B cell (primary cell): Measurements from ENCODE around the gene THADA. TPM values are rescaled to one million over a fixed set of nuclear protein-coding genes. Genes with fewer than 3 reads are reported as not detected.

Experiments used
- ATAC-seq: fragments of 200-7000 bp; cut with Tn5 transposase; one replicate; pipeline ENCODE4 v1.10.0; 2021; ENCODE audit warnings: low read depth, mild to moderate bottlenecking, moderate number of reproducible peaks, moderate library complexity
- CTCF ChIA-PET: fragments of 350-600 bp; sonication (Branson Sonifier 250); formaldehyde crosslinking; loops from one replicate; lab custom pipeline; 2021; ENCODE audit warnings: antibody characterized with exemption, inconsistent platforms; lab: Charles Lee
- POLR2A ChIA-PET: fragments of 350-600 bp; sonication (Branson Sonifier 250); formaldehyde crosslinking; loops from one replicate; lab custom pipeline; 2021; ENCODE audit warnings: antibody characterized with exemption; lab: Charles Lee
- DNase-seq: peaks from one replicate; pipeline ENCODE4 v3.0.0; 2013
- H2AFZ ChIP-seq: 2 replicates; pipeline ENCODE4 v1.6.1; 2012; ENCODE audit warnings: mild to moderate bottlenecking, low read depth, low read length; ENCODE audit not compliant: insufficient read depth, poor library complexity, severe bottlenecking
- H3K27ac ChIP-seq, 2 donors: 1 replicate in 1 of 2; 2 replicates in 1 of 2; pipeline ENCODE4 v1.5.1; 2012 to 2013; ENCODE audit warnings: low read length in 2 of 2, mild to moderate bottlenecking in 2 of 2, moderate library complexity in 1 of 2
- H3K27me3 ChIP-seq, 4 experiments: fragments of 200-600 bp in 1 of 4; sonication (generic) in 1 of 4; replicated peaks in 1 of 4; 1 replicate in 2 of 4; 2 replicates in 2 of 4; pipeline versions ENCODE4 v1.6.1 to v1.7.0; 2013 to 2016; ENCODE audit warnings: low read length in 3 of 4, mild to moderate bottlenecking in 2 of 4, mixed read lengths in 1 of 4, moderate library complexity in 1 of 4; ENCODE audit not compliant: insufficient read depth in 4 of 4, control insufficient read depth in 3 of 4; ENCODE audit errors: control extremely low read depth in 1 of 4
- H3K36me3 ChIP-seq, 2 experiments: replicated peaks in 1 of 2; 1 replicate in 1 of 2; 2 replicates in 1 of 2; pipeline versions ENCODE4 v1.6.1 to v1.7.1; 2013; ENCODE audit warnings: low read length in 1 of 2; ENCODE audit not compliant: insufficient read depth in 2 of 2, control insufficient read depth in 1 of 2; ENCODE audit errors: control extremely low read depth in 1 of 2, extremely low read depth in 1 of 2
- H3K4me1 ChIP-seq, 2 donors: fragments of 200-600 bp in 1 of 2; sonication (generic) in 1 of 2; 1 replicate in 1 of 2; 2 replicates in 1 of 2; pipeline versions ENCODE4 v1.5.1 to v1.6.1; 2013 to 2017; ENCODE audit warnings: low read length in 2 of 2; ENCODE audit not compliant: control insufficient read depth in 2 of 2, insufficient read depth in 2 of 2
- H3K4me2 ChIP-seq: replicated peaks from 2 replicates; pipeline ENCODE3; 2012; ENCODE audit warnings: mild to moderate bottlenecking, low read depth, low read length; ENCODE audit not compliant: poor library complexity, severe bottlenecking
- H3K4me3 ChIP-seq, 5 experiments: fragments of 200-600 bp in 1 of 5; sonication (generic) in 1 of 5; 1 replicate in 3 of 5; 2 replicates in 2 of 5; pipeline versions ENCODE4 v1.5.1 to v1.7.0; 2011 to 2016; ENCODE audit warnings: low read length in 4 of 5, mild to moderate bottlenecking in 4 of 5, low read depth in 2 of 5, control low read depth in 1 of 5, moderate library complexity in 1 of 5; ENCODE audit not compliant: insufficient read depth in 1 of 5; ENCODE audit errors: control extremely low read depth in 1 of 5, extremely low read depth in 1 of 5
- H3K79me2 ChIP-seq: fragments of 200-600 bp; sonication (generic); one replicate; pipeline ENCODE4 v1.6.0; 2016; ENCODE audit warnings: low read length; ENCODE audit not compliant: control insufficient read depth, insufficient read depth
- H3K9ac ChIP-seq: fragments of 200-600 bp; sonication (generic); 2 replicates; pipeline ENCODE4 v1.6.1; 2017; ENCODE audit warnings: mild to moderate bottlenecking, low read length, moderate library complexity
- H3K9me3 ChIP-seq, 3 donors: one replicate each; pipeline versions ENCODE4 v1.6.1 to v1.7.1; 2013; ENCODE audit warnings: low read length in 2 of 3; ENCODE audit not compliant: control insufficient read depth in 2 of 3, insufficient read depth in 1 of 3; ENCODE audit errors: control extremely low read depth in 1 of 3
- H4K20me1 ChIP-seq: 2 replicates; pipeline ENCODE4 v1.6.0; 2012; ENCODE audit warnings: mild to moderate bottlenecking, low read length; ENCODE audit not compliant: insufficient read depth, control insufficient read depth, poor library complexity, severe bottlenecking
- H3K27ac Mint-ChIP-seq: one replicate; pipeline ENCODE4 v1.8.0; 2021; ENCODE audit warnings: mixed read lengths
- H3K27me3 Mint-ChIP-seq: one replicate; pipeline ENCODE4 v1.8.0; 2021; ENCODE audit warnings: mixed read lengths
- H3K4me1 Mint-ChIP-seq: one replicate; pipeline ENCODE4 v1.8.0; 2021; ENCODE audit warnings: mixed read lengths
- H3K4me3 Mint-ChIP-seq: one replicate; pipeline ENCODE4 v1.8.0; 2021; ENCODE audit warnings: mixed read lengths
- H3K9me3 Mint-ChIP-seq: one replicate; pipeline ENCODE4 v1.8.0; 2022; ENCODE audit warnings: mixed read lengths; ENCODE audit not compliant: insufficient read depth
- CTCF ChIP-seq: fragments of 200-600 bp; IDR thresholded peaks from one replicate; pipeline ENCODE4 v1.8.0; 2022; ENCODE audit warnings: antibody characterized with exemption, mild to moderate bottlenecking
- EZH2 ChIP-seq: IDR thresholded peaks from 2 replicates; pipeline ENCODE4 v1.6.1; 2012; ENCODE audit warnings: borderline replicate concordance, low read depth, mild to moderate bottlenecking, moderate library complexity, low read length; ENCODE audit not compliant: insufficient read depth, poor library complexity, severe bottlenecking
- WGBS: methylation state at CpG from one replicate; pipeline ENCODE4 v1.1.5; 2013; ENCODE audit warnings: missing lambda C conversion rate; ENCODE audit not compliant: insufficient coverage; 5-methylcytosine and 5-hydroxymethylcytosine counted together
- intact Hi-C: fragments of 100-400 bp; cut with micrococcal nuclease; formaldehyde crosslinking; loops from one replicate; pipeline ENCODE4 v1.10.0; 2022
- polyA plus RNA-seq: library from polyadenylated mRNA; depleted of rRNA; stranded (reverse); fragments of >200 nt; gene quantifications from 2 replicates; pipeline ENCODE4 v1.2.3, GENCODE V29; 2012
- total RNA-seq, 2 donors: library from RNA; stranded (reverse); fragments of 120-200 nt in 1 of 2; gene quantifications; 1 replicate in 1 of 2; 2 replicates in 1 of 2; pipeline versions ENCODE4 v1.2.3 to v1.2.4, GENCODE V29; 2013 to 2022

THADA gene
- total and polyA plus RNA-seq, 2 donors (not counting 1 experiment from before 2014, with no cell fraction given), result 17.6 to 48.5 TPM

- POLR2A ChIA-PET, result no interaction called here
- Histone ChIP-seq H3K9me3 (peaks cover 0 to 4% (median 0%) of the 10 kb centered on the region in 3 donors), H3K4me3 (peak overlapping the region; percentile 69 to 94 (median 80)), H3K4me1 (peaks cover 12 to 21% of the 10 kb centered on the region in 2 donors), H3K79me2 (peaks cover 19% of the 10 kb centered on the region), H3K9ac (peak overlapping the region; percentile 86), H4K20me1 (no peaks in the 10 kb centered on the region), H3K4me2 (peak overlapping the region; percentile 93), H3K27ac (no peak overlapping the region), H2AFZ (peak overlapping the region; percentile 86), H3K36me3 (no peaks in the 10 kb centered on the region), H3K27me3 (no peaks in the 10 kb centered on the region)
- ATAC-seq, result no peak
- DNase-seq, result no peak
- Mint-ChIP-seq H3K27me3 (peaks cover 3% of the 10 kb centered on the region), H3K27ac (peak overlapping the region; percentile 96), H3K9me3 (no peaks in the 10 kb centered on the region), H3K4me1 (peaks cover 24% of the 10 kb centered on the region), H3K4me3 (peak overlapping the region; percentile 98)
- no CpG with 5 or more reads among the region's 3 CpGs for WGBS
- TF ChIP-seq EZH2 (no peak), CTCF (no peak)
- CTCF ChIA-PET, result interaction anchor here (2.3 kb wide), 1 partner anchor 17 kb away, joined by 11 read pairs; no protein-coding TSS in a partner anchor
- intact Hi-C loops, result loop anchor here (5.0 kb wide), 4 partner anchors 572 to 1233 kb away; partner anchors contain the start of genes CAMKMT, COX7A2L, PPM1B and PREPL
These were observed 963 bp downstream of the THADA start for GRCh38 chr2:43594875-43595274.

- peaks cover 0 to 4% (median 0%) of the 10 kb centered on the region in 3 donors for H3K9me3 ChIP-seq
These were observed 2.6 kb downstream of the THADA start for GRCh38 chr2:43593254-43593653.

More at GRCh38 chr2:43593254-43593653, 2.6 kb downstream of the THADA start:
- H4K20me1 ChIP-seq, result no peaks in the 10 kb centered on the region
- no peak overlapping the region for H3K27ac Mint-ChIP-seq
- 100% methylated on average over 1 of the region's 3 CpGs for WGBS
- H3K9me3 Mint-ChIP-seq, result no peaks in the 10 kb centered on the region
- H3K27ac ChIP-seq, result no peak overlapping the region
- POLR2A ChIA-PET, result no interaction called here
- no peak overlapping the region for H3K4me3 ChIP-seq
- TF ChIP-seq CTCF, result no peak
- TF ChIP-seq EZH2, result no peak
- H3K4me1 ChIP-seq, result peaks cover 12 to 21% of the 10 kb centered on the region in 2 donors
- peaks cover 19% of the 10 kb centered on the region for H3K79me2 ChIP-seq
- H3K9ac ChIP-seq, result no peak overlapping the region
- no peaks in the 10 kb centered on the region for H3K27me3 ChIP-seq
- peaks cover 24% of the 10 kb centered on the region for H3K4me1 Mint-ChIP-seq
- H2AFZ ChIP-seq, result no peak overlapping the region
- H3K36me3 ChIP-seq, result peaks cover 2 to 10% of the 10 kb centered on the region in 2 experiments
- CTCF ChIA-PET, result interaction anchor here (1.2 to 2.3 kb wide), 2 partner anchors 13 to 16 kb away, joined by 3 to 11 read pairs; no protein-coding TSS in a partner anchor
- no peak for ATAC-seq
- peaks cover 3% of the 10 kb centered on the region for H3K27me3 Mint-ChIP-seq
- DNase-seq, result no peak
- H3K4me2 ChIP-seq, result no peak overlapping the region
- intact Hi-C loops, result no loop called here
- H3K4me3 Mint-ChIP-seq, result no peak overlapping the region
